IPS-NIHi7 (cell line): ENCODE measurements around the gene S100A2.

Experiments
- DNase-seq: peaks from one replicate; pipeline ENCODE4 v3.0.0; 2012; ENCODE audit warnings: mixed read lengths; ENCODE audit errors: extremely low spot score

Gene S100A2

DNA sequence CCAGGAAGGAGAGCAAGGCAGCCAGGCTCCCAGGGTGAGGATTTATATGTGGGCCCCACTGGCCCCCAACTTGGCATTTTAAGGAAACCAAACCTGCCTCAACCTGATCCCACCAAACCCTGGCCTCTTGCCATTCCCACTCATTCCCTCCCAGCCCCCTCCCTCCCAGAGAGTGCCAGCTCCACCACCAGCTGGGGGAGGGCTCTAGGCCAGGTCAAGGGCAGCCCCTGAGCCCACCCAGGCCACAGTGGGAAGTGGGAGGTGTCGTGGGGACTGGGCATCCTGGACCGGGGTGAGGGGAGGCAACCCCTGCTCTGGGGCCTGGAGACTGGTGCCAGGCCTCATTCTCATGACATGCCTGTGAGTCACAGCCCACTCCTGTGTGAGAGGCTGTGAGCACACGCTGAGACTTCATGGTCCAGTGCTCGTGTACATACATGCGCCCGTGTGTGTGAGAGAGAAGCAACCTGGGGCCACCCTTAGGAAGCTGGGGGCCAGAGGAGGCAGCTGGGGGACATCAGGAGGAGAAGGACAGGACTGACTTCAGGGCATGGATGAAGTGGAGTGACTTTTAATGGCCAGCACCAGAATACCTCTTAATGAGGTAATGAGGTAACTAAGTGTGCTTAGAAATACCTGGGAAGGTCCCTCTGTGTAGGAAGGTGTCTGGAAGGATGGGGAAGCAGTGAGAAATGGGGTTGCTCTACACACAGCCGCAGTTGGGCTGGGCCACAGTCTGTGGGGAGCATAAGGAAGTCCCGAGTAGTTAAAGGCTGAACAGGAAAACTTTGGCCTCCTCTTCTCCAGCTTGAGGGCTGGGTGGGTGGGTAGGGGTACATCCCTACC lies at the start of gene S100A2:
TSS of gene S100A2 (minus strand) at position 316 of the 846 bp plus-strand sequence. CDS start 1,967 bp downstream, outside the sequence.
- DNase-seq = no peak

DNA sequence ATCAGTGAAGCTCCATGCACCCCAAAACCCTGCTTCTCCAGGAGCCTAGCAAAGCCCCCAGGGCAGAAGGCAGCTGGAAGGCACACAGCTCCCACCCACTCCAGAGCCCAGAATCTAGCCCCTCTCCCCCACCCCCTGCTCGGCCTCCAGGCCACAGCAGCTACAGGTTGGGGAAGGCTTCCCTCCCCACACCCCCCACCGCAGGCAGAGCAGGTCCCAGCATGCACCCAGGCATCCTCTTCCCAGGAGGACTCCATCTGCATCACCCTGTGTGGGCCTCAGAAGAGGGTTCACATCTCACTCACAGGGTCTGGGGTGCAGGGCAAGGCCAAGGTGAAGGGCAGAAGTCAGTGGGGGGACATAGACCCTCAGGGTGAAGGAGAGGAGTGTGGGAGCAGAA lies 49.8 kb upstream of the S100A2 start:
- no peak for DNase-seq

GRCh38 chr1:153614906-153615305 lies 49.3 kb upstream of the S100A2 start:
- DNase-seq = no peak

- DNase-seq = no peak
Measured at GRCh38 chr1:153614189-153614900, 48.7 kb upstream of the S100A2 start.

DNA sequence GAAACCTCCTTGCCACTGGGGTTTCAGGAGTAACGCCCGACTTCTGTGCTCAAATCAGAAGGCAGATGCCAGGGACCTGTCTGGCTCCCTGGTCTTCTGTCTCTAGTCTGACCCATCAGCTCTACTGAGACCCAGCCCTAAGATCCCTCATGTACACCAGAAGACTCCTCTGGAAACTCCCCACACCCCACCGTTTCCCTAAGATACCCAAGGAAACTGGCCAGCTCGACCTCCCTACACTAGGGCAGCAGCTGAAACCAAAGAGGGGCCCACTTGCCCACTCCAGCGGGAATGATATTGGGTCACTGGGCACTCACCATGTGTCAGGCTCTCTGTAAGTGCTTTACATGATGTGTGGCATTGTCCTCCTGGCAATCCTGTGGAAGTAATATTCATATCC lies 47.8 kb upstream of the S100A2 start:
- DNase-seq = no peak

DNA sequence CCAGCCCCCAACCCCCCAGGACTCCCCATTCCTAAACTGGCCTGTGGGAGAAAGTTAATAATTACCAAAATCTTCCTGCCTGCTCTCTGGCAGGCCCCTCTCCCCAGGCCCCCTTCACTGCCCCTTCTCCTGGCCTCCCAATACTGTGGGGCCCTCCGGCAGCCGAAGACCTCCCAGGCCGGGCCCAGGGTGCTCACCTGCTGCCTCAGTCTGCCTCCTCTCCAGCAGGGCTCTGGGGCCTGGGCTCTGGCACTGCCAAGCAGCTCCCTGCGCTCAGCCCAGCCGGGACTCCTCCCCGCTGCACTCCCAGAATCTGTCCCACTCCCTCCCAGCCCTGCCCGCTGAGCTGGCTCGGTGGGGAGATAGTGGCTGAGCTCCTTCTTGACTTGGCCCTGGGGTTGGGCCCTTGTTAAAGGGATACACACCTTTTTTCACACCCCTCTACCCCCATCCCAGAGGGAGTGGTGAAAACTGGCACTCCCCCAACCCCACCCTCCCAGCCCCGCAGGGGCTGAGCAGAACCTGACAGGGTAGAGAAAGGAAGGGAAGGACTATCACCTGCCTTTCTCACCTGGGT lies 47.2 kb upstream of the S100A2 start, which contains the start of gene S100A16:
TSS of gene S100A16 (minus strand) at position 383 of the 577 bp plus-strand sequence. CDS start 4,986 bp downstream, outside the sequence.
- DNase-seq = peak; percentile 74

- DNase-seq = no peak
Measured at GRCh38 chr1:153612111-153612754, 46.6 kb upstream of the S100A2 start.

GRCh38 chr1:153611356-153611755 lies 45.7 kb upstream of the S100A2 start:
- DNase-seq = no peak

- no peak for DNase-seq
Measured at GRCh38 chr1:153610811-153611301, 45.2 kb upstream of the S100A2 start.

DNA sequence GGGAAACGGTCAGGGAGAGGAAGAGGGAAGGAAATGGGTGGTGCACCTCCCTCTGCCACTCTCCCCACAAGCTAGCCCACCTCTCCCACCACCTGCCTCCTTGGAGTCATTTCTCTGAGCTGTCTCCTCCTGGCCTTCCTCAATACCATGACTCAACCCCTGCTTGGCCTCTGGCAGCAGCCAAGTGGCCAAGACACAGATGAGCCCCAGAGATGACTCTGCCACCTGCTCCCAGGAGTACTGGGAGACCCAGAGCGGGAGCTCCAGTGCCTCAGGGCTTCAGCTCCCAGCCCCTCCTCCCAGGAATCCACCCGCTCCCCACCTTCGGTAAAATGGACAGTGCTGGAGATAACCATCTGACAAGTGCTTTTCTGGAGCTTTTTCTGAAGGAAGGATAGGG lies 44.7 kb upstream of the S100A2 start:
- no peak for DNase-seq

DNA sequence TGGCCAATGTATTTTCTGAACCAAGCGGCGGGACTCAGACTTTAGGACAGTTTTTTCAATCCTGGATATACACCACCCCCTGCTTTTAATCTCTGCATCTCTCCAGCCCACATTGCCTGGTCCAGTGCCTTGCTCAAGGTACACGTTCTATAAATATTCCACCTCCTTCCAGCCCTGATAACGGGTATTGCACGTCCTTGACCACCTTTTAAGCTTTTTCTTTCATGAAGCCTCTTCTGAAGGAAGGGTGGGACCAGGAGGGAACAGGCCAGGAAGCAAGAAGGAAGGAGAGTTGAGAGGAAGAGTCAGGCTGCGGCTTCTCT lies 43.9 kb upstream of the S100A2 start:
- no peak for DNase-seq

GRCh38 chr1:153608742-153609584 lies 43.3 kb upstream of the S100A2 start:
- DNase-seq = peak; percentile 89

DNA sequence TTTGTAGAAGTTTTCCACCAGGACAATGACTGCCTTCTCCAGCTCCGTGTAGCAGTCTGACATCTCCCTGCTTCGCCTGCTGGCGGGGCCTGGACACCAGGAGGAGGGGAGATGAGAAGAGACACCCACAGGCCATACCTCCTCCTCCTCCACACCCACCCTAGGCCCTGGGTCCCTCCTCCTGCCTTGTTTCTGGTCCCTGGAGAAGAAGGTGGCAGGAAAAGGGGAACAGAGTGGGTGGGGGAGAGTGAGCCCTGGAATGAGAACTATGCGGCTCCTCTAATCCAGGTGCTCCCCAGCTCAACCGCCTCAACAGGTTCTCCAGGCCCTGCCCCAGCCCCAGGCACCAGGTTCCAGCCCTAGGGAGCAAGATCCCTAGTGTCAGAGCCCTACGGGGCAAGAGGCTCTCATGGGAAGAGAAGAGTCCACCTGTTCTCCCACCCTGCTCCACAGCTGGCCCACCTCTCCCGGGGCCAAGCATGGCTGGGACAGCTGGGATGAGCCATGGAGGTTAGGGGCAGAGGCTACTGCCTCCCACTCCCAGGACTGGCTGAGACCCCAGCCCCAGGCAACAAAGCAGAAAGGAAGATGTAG lies 42.5 kb upstream of the S100A2 start:
- DNase-seq = no peak

DNA sequence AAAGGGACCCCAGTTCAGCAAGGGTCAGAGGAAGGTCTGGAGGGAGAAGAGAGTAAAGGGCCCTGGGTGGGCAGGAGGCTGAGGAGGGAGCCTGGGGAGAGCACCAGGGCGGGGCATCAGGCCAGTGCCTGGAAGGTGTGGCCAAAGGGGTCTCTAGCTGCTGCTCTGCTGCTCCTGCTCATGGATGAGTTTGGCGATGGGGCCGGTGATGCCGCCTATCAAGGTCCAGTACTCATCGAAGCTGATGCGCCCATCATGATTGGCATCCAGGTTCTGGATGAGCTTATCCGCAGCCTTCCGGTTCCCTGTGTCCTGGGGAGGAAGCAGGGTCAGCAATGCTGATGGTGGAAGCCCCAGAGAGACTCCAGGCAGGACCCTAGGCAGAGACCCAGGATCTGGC lies 41.7 kb upstream of the S100A2 start:
- no peak for DNase-seq

GRCh38 chr1:153606194-153606593 lies 40.5 kb upstream of the S100A2 start:
- DNase-seq = no peak

DNA sequence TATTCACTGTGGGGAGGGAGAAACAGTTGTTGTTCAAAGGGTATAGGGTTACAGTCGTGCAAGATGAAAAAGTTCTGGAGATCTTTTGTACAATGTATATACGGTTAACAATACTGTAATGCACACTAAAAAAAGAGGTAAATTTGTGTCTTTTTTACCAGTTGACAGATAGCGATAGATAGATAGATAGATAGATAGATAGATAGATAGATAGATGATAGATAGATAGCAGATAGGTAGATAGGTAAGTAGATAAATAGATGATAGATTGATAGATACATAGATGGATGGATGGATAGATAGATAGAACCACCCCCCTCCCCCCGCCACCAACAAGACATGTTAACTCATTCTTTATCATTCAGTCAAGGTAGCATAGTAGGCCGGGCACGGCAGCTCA lies 37.1 kb upstream of the S100A2 start:
- DNase-seq = no peak

DNA sequence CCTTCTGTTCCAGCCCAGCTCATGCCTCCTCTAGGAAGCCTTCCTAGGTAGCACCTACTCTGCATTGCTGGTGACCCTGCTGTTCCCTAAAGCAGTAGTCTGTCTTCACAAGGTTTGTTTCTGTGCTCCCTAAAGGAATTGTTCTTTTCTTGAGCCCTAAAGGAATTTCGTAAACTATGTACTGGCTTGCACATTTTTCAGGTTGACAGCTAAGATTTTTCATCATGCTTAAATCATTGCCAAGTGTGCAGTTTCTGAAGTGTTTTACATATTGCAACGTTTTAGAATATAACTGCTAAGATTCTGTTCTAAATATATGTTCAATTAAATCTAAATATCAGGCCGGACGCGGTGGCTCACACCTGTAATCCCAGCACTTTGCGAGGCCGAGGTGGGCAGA lies 34.2 kb upstream of the S100A2 start:
- no peak for DNase-seq

- DNase-seq = peak; percentile 84
Measured at GRCh38 chr1:153598309-153599172, 32.9 kb upstream of the S100A2 start.

DNA sequence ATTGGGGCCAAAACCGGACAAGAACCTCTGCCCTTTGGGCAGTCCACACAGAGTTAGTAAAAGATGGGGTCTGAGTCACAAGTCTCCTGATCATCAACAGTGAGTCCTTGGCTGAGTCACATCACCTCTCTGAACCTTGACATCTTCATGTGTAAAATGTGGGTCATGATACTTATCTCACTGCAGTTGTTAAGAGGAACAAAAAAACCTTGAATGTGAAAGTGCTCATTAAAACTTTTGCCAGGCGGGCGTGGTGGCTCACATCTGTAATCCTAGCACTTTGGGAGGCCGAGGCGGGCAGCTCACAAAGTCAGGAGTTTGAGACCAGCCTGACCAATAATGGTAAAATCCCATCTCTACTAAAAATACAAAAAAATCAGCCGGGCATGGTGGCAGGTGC lies 31.6 kb upstream of the S100A2 start:
- no peak for DNase-seq

DNA sequence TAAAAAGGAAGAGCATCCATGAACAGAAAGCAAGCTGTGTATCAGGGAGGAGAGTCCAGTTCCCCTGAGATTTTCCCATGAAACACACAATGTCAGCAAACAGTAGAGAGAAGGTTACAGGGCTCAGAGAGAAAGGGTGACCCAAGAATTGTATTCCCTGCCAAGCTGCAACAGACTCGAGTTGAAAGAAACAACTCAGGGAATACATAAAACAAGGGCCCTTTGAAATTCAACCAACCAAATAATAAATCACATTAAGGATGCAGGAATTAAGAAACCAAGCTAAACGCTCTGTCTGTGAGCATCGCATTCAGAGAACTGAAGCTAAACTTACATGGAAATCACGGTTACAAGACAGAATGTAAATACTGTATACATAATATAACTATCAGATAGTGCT lies 27.1 kb upstream of the S100A2 start:
- DNase-seq = no peak
